H1 (cell line): ENCODE data around the gene SORD. TPM values are rescaled to one million over a fixed set of nuclear protein-coding genes. Genes with fewer than 3 reads are reported as not detected.

ENCODE experiments used
- CTCF ChIA-PET: fragments of 300-600 bp; sonication (Branson Sonifier 250); formaldehyde crosslinking; loops from one replicate; lab custom pipeline; 2021; ENCODE audit not compliant: partially characterized antibody; lab: Charles Lee
- POLR2A ChIA-PET: fragments of 300-600 bp; sonication (Branson Sonifier 250); formaldehyde crosslinking; loops from one replicate; lab custom pipeline; 2021; ENCODE audit warnings: inconsistent platforms; ENCODE audit not compliant: partially characterized antibody; lab: Charles Lee
- DNase-seq, 2 experiments: peaks; one replicate each; pipeline versions ENCODE4 v3.0.0 to v3.0.0-alpha.2; 2010 to 2022; ENCODE audit warnings: low spot score in 2 of 2, low read depth in 1 of 2, mixed read lengths in 1 of 2
- FAIRE-seq: peaks from 2 replicates; lab custom pipeline; 2011; peaks lifted over from hg19 to GRCh38; lab: Jason Lieb, UNC
- H2AFZ ChIP-seq: 2 replicates; pipeline ENCODE4 v1.8.1; 2012; ENCODE audit warnings: low read length, inconsistent platforms
- H2AK5ac ChIP-seq: 2 replicates; pipeline ENCODE4 v1.6.1; 2013; ENCODE audit warnings: low read depth, low read length
- H2BK120ac ChIP-seq: replicated peaks from 2 replicates; pipeline ENCODE3; 2013; ENCODE audit warnings: low read depth, low read length, inconsistent platforms
- H2BK12ac ChIP-seq: 2 replicates; pipeline ENCODE4 v1.6.1; 2013; ENCODE audit warnings: low read depth, low read length
- H2BK15ac ChIP-seq: 2 replicates; pipeline ENCODE4 v1.6.1; 2013; ENCODE audit warnings: low read length
- H2BK20ac ChIP-seq: 2 replicates; pipeline ENCODE4 v1.6.1; 2013; ENCODE audit warnings: low read length
- H2BK5ac ChIP-seq: 2 replicates; pipeline ENCODE4 v1.6.1; 2013; ENCODE audit warnings: low read depth, low read length
- H3K14ac ChIP-seq: 2 replicates; pipeline ENCODE4 v1.6.1; 2013; ENCODE audit warnings: inconsistent platforms; ENCODE audit not compliant: insufficient read length
- H3K18ac ChIP-seq: 2 replicates; pipeline ENCODE4 v1.6.1; 2013; ENCODE audit warnings: low read length; ENCODE audit errors: extremely low read depth
- H3K23ac ChIP-seq: 2 replicates; pipeline ENCODE4 v1.6.1; 2013; ENCODE audit warnings: inconsistent platforms; ENCODE audit not compliant: insufficient read length
- H3K23me2 ChIP-seq: 2 replicates; pipeline ENCODE4 v1.6.1; 2013; ENCODE audit warnings: low read depth, low read length
- H3K27ac ChIP-seq: 2 replicates; pipeline ENCODE4 v1.6.1; 2011; ENCODE audit warnings: low read depth, low read length, inconsistent platforms
- H3K27me3 ChIP-seq, 4 experiments: replicated peaks in 1 of 4; 1 replicate in 1 of 4; 2 replicates in 3 of 4; pipeline versions ENCODE4 v1.6.1 to v1.8.1; 2011 to 2013; ENCODE audit warnings: low read length in 3 of 4, mild to moderate bottlenecking in 3 of 4, inconsistent platforms in 2 of 4, mixed read lengths in 2 of 4, moderate library complexity in 1 of 4; ENCODE audit not compliant: control insufficient read depth in 3 of 4, insufficient read depth in 3 of 4; ENCODE audit errors: extremely low read depth in 1 of 4
- H3K36me3 ChIP-seq, 4 experiments: 2 replicates each; pipeline versions ENCODE4 v1.6.1 to v1.8.1; 2011 to 2013; ENCODE audit warnings: mild to moderate bottlenecking in 4 of 4, low read length in 3 of 4, moderate library complexity in 2 of 4, control low read depth in 1 of 4, inconsistent platforms in 1 of 4; ENCODE audit not compliant: insufficient read depth in 4 of 4, control insufficient read depth in 2 of 4
- H3K4ac ChIP-seq: replicated peaks from 2 replicates; pipeline ENCODE3; 2013; ENCODE audit warnings: low read length, low read depth, mixed read lengths, inconsistent platforms; ENCODE audit not compliant: insufficient read length
- H3K4me1 ChIP-seq, 4 experiments: replicated peaks in 1 of 4; 1 replicate in 1 of 4; 2 replicates in 3 of 4; pipeline versions ENCODE4 v1.6.1 to v1.8.1; 2011 to 2013; ENCODE audit warnings: low read length in 3 of 4, inconsistent platforms in 2 of 4, mixed read lengths in 1 of 4; ENCODE audit not compliant: insufficient read depth in 4 of 4, control insufficient read depth in 3 of 4
- H3K4me2 ChIP-seq, 2 experiments: 2 replicates each; pipeline versions ENCODE4 v1.6.1 to v1.8.1; 2011 to 2013; ENCODE audit warnings: low read depth in 2 of 2, low read length in 2 of 2, control low read depth in 1 of 2, inconsistent platforms in 1 of 2, mild to moderate bottlenecking in 1 of 2; ENCODE audit not compliant: insufficient read depth in 1 of 2
- H3K4me3 ChIP-seq, 4 experiments: fragments of 200-600, 300-600 bp in 1 of 4; sonication (generic), shearing (Covaris generic), sonication (Bioruptor Twin) in 1 of 4; 2 replicates each; pipeline versions ENCODE4 v1.5.1 to v1.8.1; 2011 to 2016; ENCODE audit warnings: low read length in 4 of 4, low read depth in 3 of 4, control low read depth in 2 of 4, inconsistent platforms in 2 of 4, mild to moderate bottlenecking in 2 of 4, mixed read lengths in 1 of 4, moderate library complexity in 1 of 4; ENCODE audit not compliant: insufficient read depth in 2 of 4; ENCODE audit errors: extremely low read depth in 1 of 4
- H3K56ac ChIP-seq: replicated peaks from 2 replicates; pipeline ENCODE3; 2013; ENCODE audit warnings: low read depth, mild to moderate bottlenecking, mixed read lengths, low read length, inconsistent platforms; ENCODE audit not compliant: insufficient read length
- H3K79me1 ChIP-seq: 2 replicates; pipeline ENCODE4 v1.6.1; 2013; ENCODE audit warnings: low read depth, low read length, control low read depth
- H3K79me2 ChIP-seq, 2 experiments: 2 replicates each; pipeline versions ENCODE4 v1.6.1 to v1.8.1; 2012 to 2013; ENCODE audit warnings: low read length in 2 of 2, mild to moderate bottlenecking in 2 of 2, inconsistent platforms in 1 of 2; ENCODE audit not compliant: insufficient read depth in 2 of 2, control insufficient read depth in 1 of 2
- H3K9ac ChIP-seq, 4 experiments: replicated peaks in 1 of 4; 1 replicate in 1 of 4; 2 replicates in 3 of 4; pipeline versions ENCODE4 v1.6.1 to v1.8.1; 2011 to 2013; ENCODE audit warnings: low read depth in 3 of 4, low read length in 3 of 4, control low read depth in 2 of 4, mild to moderate bottlenecking in 2 of 4, moderate library complexity in 2 of 4, inconsistent platforms in 1 of 4; ENCODE audit errors: extremely low read depth in 1 of 4
- H3K9me3 ChIP-seq, 2 experiments: 2 replicates each; pipeline versions ENCODE4 v1.6.1 to v1.8.1; 2012 to 2013; ENCODE audit warnings: mild to moderate bottlenecking in 2 of 2, moderate library complexity in 2 of 2, control low read depth in 1 of 2, inconsistent platforms in 1 of 2, low read depth in 1 of 2, low read length in 1 of 2, mixed read lengths in 1 of 2; ENCODE audit not compliant: insufficient read depth in 2 of 2
- H4K20me1 ChIP-seq, 2 experiments: replicated peaks in 1 of 2; 2 replicates each; pipeline versions ENCODE3 to v1.8.1; 2011 to 2013; ENCODE audit warnings: inconsistent platforms in 2 of 2, low read length in 2 of 2, mild to moderate bottlenecking in 1 of 2; ENCODE audit not compliant: insufficient read depth in 2 of 2, control insufficient read depth in 1 of 2
- H4K5ac ChIP-seq: 2 replicates; pipeline ENCODE4 v1.6.1; 2013; ENCODE audit warnings: low read length, low read depth, mixed read lengths, inconsistent platforms; ENCODE audit not compliant: insufficient read length
- H4K8ac ChIP-seq: 2 replicates; pipeline ENCODE4 v1.8.0; 2013; ENCODE audit warnings: mild to moderate bottlenecking, moderate library complexity, low read length, inconsistent platforms; ENCODE audit not compliant: insufficient read depth; ENCODE audit errors: extremely low read depth
- H4K91ac ChIP-seq: replicated peaks from 2 replicates; pipeline ENCODE3; 2013; ENCODE audit warnings: low read length, mixed read lengths, inconsistent platforms; ENCODE audit not compliant: insufficient read length
- CREB1 ChIP-seq: IDR thresholded peaks from 2 replicates; pipeline ENCODE4 v1.6.1; 2012; ENCODE audit warnings: inconsistent platforms
- WGBS, 2 experiments: shearing (Covaris generic) in 1 of 2; methylation state at CpG; one replicate each; pipeline versions ENCODE4 v1.1.6 to v1.1.7; 2013 to 2015; ENCODE audit warnings: low lambda C conversion rate in 2 of 2, mixed read lengths in 2 of 2, inconsistent platforms in 1 of 2, low coverage in 1 of 2, missing lambda C conversion rate in 1 of 2; ENCODE audit not compliant: insufficient replicate concordance in 2 of 2, insufficient coverage in 1 of 2, insufficient read length in 1 of 2; ENCODE audit errors: extremely low coverage in 1 of 2, missing lambda C conversion rate in 1 of 2; 5-methylcytosine and 5-hydroxymethylcytosine counted together
- polyA plus RNA-seq, 7 experiments: library from polyadenylated mRNA; depleted of rRNA in 3 of 7; stranded (reverse) in 5 of 7; unstranded in 2 of 7; fragments of >200 nt in 5 of 7; fragments of 200-250 nt in 2 of 7; gene quantifications; 1 replicate in 5 of 7; 2 replicates in 1 of 7; 4 replicates in 1 of 7; pipeline versions ENCODE4 v1.2.1 to v1.2.3, GENCODE V29; 2011 to 2013; ENCODE audit warnings: missing spikeins in 2 of 7, mixed read lengths in 2 of 7
- total RNA-seq: library from RNA; stranded (reverse); fragmentation: NEBNext Ultra II Directional; extraction: Animal tissue kit (Norgen Biotek cat#: 25700); gene quantifications from 2 replicates; pipeline ENCODE4 v1.2.1, GENCODE V29; 2021

SORD gene
- total and polyA plus RNA-seq, 2 of the 8 experiments (the other 6 are each of a cell fraction or from before 2014, with no cell fraction given), result 52.6 to 75.8 TPM

DNA sequence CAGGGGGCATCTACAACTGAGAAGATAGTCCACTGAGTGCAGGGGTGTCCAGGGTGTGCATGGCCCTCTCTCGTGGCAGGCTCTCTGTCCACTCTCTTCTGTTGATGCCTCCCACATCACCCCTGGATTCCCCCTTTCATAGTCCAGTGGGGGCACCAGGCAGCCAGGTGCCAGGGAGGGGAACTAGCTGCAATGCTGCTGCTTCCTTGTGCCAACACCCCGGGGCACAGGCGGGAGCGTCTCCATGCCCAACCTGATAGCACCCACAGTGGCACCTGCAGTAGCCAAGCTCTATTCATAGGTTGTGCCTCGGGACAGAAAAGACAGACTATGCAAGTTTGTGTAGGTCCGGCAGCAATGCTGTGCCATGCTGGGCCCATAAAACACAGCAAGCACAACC is 79.2 kb downstream of the SORD start:
- Histone ChIP-seq H4K5ac (no peak overlapping the region), H3K4ac (no peak overlapping the region), H3K9ac (no peak overlapping the region), H3K18ac (no peak overlapping the region), H4K91ac (peak overlapping the region; percentile 32), H3K4me2 (no peak overlapping the region; a peak in 1 of 4 replicates), H2BK5ac (no peak overlapping the region), H3K4me1 (peaks cover 0 to 11% (median 8%) of the 10 kb centered on the region in 4 experiments; a peak in 5 of 7 replicates), H2BK12ac (peak overlapping the region; percentile 62; the same call in 1 of the 2 replicates), H2AK5ac (no peak overlapping the region), H2BK15ac (no peak overlapping the region), H3K36me3 (no peaks in the 10 kb centered on the region), H2BK20ac (no peak overlapping the region), H3K23me2 (no peaks in the 10 kb centered on the region; the same call in 1 of the 2 replicates), H3K27ac (no peak overlapping the region), H3K79me2 (no peaks in the 10 kb centered on the region), H3K23ac (no peak overlapping the region), H3K4me3 (no peak overlapping the region), H2AFZ (no peak overlapping the region), H3K56ac (no peak overlapping the region), H3K79me1 (no peaks in the 10 kb centered on the region), H4K20me1 (no peaks in the 10 kb centered on the region), H3K27me3 (peaks cover 0 to 9% (median 5%) of the 10 kb centered on the region in 4 experiments; a peak in 2 of 7 replicates), H3K14ac (no peak overlapping the region), H4K8ac (no peak overlapping the region), H3K9me3 (no peaks in the 10 kb centered on the region), H2BK120ac (no peak overlapping the region)
- DNase-seq (no peak), FAIRE-seq (no peak)
- 92% methylated on average over 6 of the region's 6 CpGs; no CpG with 5 or more reads in 1 of the 2 experiments for WGBS, 2 experiments
- POLR2A ChIA-PET, result interaction anchor here (1.1 kb wide), 1 partner anchor 20 kb away, joined by 3 read pairs; no protein-coding TSS in a partner anchor
- CTCF ChIA-PET, result interaction anchor here (0.7 to 2.1 kb wide), 3 partner anchors 14 to 24 kb away, joined by 5 to 8 read pairs (median 6); no protein-coding TSS in a partner anchor
- no peak for TF ChIP-seq CREB1
